ENCODE results near the gene PACSIN1.

Gene PACSIN1

DNA sequence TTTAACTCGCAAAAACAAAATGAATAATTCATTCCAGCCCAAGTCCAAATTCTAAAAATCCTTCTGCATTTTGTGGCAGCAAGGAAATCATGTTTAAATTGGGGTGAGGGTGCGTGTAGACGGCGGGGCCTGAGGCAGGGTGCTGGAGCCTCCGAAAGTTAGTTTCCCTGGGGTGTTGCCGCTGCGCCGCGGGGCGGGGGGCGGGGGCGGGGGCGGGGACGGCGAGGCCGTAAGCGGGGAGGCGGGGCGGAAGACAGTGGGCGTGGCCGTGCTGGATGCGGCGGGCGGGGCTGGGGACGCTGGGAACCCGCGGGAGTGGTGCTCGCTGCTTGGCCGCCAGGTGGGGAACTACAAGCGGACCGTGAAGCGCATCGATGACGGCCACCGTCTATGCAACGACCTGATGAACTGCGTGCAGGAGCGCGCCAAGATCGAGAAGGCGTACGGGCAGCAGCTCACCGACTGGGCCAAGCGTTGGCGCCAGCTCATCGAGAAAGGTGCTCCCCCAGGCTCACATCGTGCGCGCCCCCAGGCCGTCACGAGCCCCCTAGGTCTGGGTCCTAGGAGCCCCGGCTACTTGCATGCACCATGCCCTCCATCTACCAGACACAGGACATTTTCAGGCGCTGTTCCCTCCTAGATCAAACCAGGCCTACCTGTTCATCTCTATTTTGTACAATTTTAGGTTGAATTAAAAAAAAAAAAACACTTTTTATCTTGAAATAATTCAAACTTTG is 61.3 kb downstream of the PACSIN1 start:
- H3K36me3 ChIP-seq (ENCODE audit: control insufficient read depth in 4 of 4, insufficient read depth in 4 of 4, low read length in 3 of 4), result no peaks in the 10 kb centered on the region
- peaks cover 0 to 15% (median 8%) of the 10 kb centered on the region in 4 experiments for H3K4me1 ChIP-seq (ENCODE audit: control extremely low read depth in 1 of 4, control insufficient read depth in 4 of 4, insufficient read depth in 4 of 4, low read length in 3 of 4)
- WGBS (ENCODE audit: insufficient coverage), result under 1% methylated on average over 25 of the region's 53 CpGs
- no peaks in the 10 kb centered on the region for H3K9me3 ChIP-seq (ENCODE audit: control extremely low read depth in 1 of 5, control insufficient read depth in 4 of 5, insufficient read depth in 2 of 5, low read depth in 1 of 5, low read length in 4 of 5)
- no peaks in the 10 kb centered on the region for H3K27me3 ChIP-seq (replicated peaks in 2 of 5; ENCODE audit: control insufficient read depth in 4 of 5, insufficient read depth in 5 of 5, low read length in 4 of 5)
- H3K4me3 ChIP-seq (ENCODE audit: control insufficient read depth in 1 of 7, extremely low read depth in 1 of 7, insufficient read depth in 4 of 7, low read depth in 2 of 7, low read length in 6 of 7), result peak overlapping the region in 3 of 7 experiments; percentile 40 to 67 (median 52)
- DNase-seq, result peak; percentile 92 to 95 (median 95)
- ChIA-PET POLR2A (no interaction called here), CTCF (interaction anchor here (0.6 to 4.3 kb wide), 9 partner anchors 9 to 317 kb away, joined by 3 to 20 read pairs (median 3); partner anchors contain the start of gene SPDEF)
- peak overlapping the region in 1 of 2 experiments; percentile 51 for H3K27ac ChIP-seq (ENCODE audit: insufficient read depth in 1 of 2, low read depth in 1 of 2, low read length in 2 of 2, poor library complexity in 1 of 2, severe bottlenecking in 2 of 2)

DNA sequence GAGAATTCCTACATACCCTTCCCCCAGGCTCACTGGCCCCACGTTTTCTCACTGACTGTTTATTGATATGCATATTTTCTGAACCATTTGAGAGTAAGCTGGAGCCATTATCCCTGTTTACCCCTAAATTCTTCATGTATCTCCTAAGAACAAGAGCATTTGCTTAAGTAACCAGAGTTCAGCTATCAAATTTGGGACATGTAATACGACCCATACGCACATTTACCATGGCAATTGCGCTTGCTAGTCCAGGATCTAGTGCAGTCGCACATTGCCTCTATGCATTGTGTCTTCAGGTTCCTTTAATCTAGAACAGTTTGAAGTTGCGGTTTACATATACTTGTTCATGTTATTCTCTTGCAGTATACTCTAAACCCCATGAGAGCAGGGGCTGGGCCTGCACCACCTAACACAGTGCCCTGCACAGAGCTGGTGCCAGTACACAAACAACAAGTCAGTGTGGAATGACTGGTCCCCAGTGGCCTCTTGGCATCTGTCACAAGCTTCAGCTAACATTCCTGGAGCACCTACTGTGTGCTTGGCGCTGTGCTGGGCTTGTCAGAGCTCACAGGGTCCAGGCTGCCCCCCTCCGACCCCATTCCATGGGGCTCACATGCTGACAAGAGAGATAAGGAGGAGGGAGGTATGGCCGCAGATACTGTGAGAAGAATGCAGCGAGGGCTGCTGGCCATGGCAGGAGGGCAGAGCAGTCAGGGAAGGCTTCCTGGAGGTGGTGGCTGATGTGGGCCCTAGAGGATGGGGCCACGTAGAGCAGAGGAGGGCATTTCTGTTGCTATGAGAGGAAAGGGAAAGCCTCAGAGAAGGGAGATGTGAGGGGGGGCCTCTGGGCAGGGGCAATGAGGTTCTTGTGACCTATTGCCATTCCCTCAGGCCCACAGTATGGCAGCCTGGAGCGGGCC is 62.1 kb downstream of the PACSIN1 start:
- WGBS (ENCODE audit: insufficient coverage), result 95% methylated on average over 11 of the region's 12 CpGs
- Histone ChIP-seq H3K4me1 (ENCODE audit: control extremely low read depth in 1 of 4, control insufficient read depth in 4 of 4, insufficient read depth in 4 of 4, low read length in 3 of 4) (peaks cover 0 to 11% (median 6%) of the 10 kb centered on the region in 4 experiments), H3K27me3 (replicated peaks in 2 of 5; ENCODE audit: control insufficient read depth in 4 of 5, insufficient read depth in 5 of 5, low read length in 4 of 5) (no peaks in the 10 kb centered on the region), H3K27ac (ENCODE audit: insufficient read depth in 1 of 2, low read depth in 1 of 2, low read length in 2 of 2, poor library complexity in 1 of 2, severe bottlenecking in 2 of 2) (no peak overlapping the region), H3K9me3 (ENCODE audit: control extremely low read depth in 1 of 5, control insufficient read depth in 4 of 5, insufficient read depth in 2 of 5, low read depth in 1 of 5, low read length in 4 of 5) (no peaks in the 10 kb centered on the region), H3K4me3 (ENCODE audit: control insufficient read depth in 1 of 7, extremely low read depth in 1 of 7, insufficient read depth in 4 of 7, low read depth in 2 of 7, low read length in 6 of 7) (no peak overlapping the region), H3K36me3 (ENCODE audit: control insufficient read depth in 4 of 4, insufficient read depth in 4 of 4, low read length in 3 of 4) (no peaks in the 10 kb centered on the region)
- ChIA-PET CTCF (interaction anchor here (0.5 to 4.3 kb wide), 8 partner anchors 8 to 258 kb away, joined by 3 to 20 read pairs (median 3); no protein-coding TSS in a partner anchor), POLR2A (no interaction called here)
- DNase-seq, result no peak

DNA sequence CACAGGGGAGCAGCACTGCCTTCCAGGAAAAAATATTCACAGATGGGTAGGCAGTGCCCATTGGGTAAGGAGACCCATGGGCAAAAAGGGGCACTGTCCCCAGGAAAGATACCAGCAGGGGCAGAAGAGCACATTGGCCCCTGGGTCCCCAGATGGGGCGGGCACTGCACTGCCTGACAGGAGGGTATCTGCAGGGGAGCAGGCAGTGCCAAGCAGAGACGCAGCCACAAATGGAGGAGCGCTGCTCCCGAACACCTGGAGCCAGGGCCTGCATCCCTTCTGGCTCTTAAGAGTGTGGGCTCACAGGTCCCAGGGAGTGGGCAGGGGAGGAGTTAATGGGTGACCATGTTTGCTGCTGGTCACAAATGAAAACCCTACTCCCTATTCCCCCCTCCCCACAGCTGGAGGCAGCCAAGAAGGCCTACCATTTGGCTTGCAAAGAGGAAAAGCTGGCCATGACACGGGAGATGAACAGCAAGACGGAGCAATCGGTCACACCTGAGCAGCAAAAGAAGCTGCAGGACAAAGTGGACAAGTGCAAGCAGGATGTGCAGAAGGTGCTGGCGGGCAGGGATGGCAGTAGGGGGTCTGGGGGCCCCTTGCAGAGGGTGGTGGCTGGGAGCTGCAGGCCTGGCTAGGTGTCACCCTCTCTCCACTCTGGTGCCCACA is 63.3 kb downstream of the PACSIN1 start:
- no peak for DNase-seq
- Histone ChIP-seq H3K9me3 (ENCODE audit: control extremely low read depth in 1 of 5, control insufficient read depth in 4 of 5, insufficient read depth in 2 of 5, low read depth in 1 of 5, low read length in 4 of 5) (no peaks in the 10 kb centered on the region), H3K4me1 (ENCODE audit: control extremely low read depth in 1 of 4, control insufficient read depth in 4 of 4, insufficient read depth in 4 of 4, low read length in 3 of 4) (peaks cover 0 to 11% (median 6%) of the 10 kb centered on the region in 4 experiments), H3K27me3 (replicated peaks in 2 of 5; ENCODE audit: control insufficient read depth in 4 of 5, insufficient read depth in 5 of 5, low read length in 4 of 5) (no peaks in the 10 kb centered on the region), H3K36me3 (ENCODE audit: control insufficient read depth in 4 of 4, insufficient read depth in 4 of 4, low read length in 3 of 4) (no peaks in the 10 kb centered on the region), H3K4me3 (ENCODE audit: control insufficient read depth in 1 of 7, extremely low read depth in 1 of 7, insufficient read depth in 4 of 7, low read depth in 2 of 7, low read length in 6 of 7) (no peak overlapping the region), H3K27ac (ENCODE audit: insufficient read depth in 1 of 2, low read depth in 1 of 2, low read length in 2 of 2, poor library complexity in 1 of 2, severe bottlenecking in 2 of 2) (no peak overlapping the region)
- ChIA-PET POLR2A (no interaction called here), CTCF (interaction anchor here (1.2 to 4.3 kb wide), 3 partner anchors 62 to 80 kb away, joined by 3 to 20 read pairs (median 3); no protein-coding TSS in a partner anchor)
- 98% methylated on average over 8 of the region's 8 CpGs for WGBS (ENCODE audit: insufficient coverage)

DNA sequence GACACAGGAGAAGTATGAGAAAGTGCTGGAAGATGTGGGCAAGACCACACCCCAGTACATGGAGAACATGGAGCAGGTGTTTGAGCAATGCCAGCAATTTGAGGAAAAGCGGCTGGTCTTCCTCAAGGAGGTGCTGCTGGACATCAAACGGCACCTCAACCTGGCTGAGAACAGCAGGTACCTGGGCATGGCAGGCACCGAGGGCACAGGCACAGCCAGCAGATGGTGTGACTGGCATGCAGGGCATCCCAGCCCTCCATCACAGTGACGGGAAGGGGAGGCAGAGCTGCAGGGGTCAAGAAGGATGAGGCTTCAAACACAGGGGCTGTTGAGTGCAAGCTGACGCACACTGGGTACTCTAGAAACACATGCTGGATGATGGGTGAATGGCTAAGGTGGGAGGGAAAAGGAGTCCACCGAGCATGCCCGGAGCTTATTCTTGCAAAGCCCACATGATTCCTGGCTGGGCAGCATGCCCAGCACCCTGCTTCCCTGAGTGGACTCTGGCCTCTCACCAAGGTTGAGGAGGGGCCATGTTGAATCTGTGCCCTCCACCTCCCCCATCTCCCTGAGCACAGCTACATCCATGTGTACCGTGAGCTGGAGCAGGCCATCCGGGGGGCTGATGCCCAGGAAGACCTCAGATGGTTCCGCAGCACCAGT is 63.9 kb downstream of the PACSIN1 start:
- Histone ChIP-seq H3K27me3 (replicated peaks in 2 of 5; ENCODE audit: control insufficient read depth in 4 of 5, insufficient read depth in 5 of 5, low read length in 4 of 5) (no peaks in the 10 kb centered on the region), H3K4me3 (ENCODE audit: control insufficient read depth in 1 of 7, extremely low read depth in 1 of 7, insufficient read depth in 4 of 7, low read depth in 2 of 7, low read length in 6 of 7) (no peak overlapping the region), H3K27ac (ENCODE audit: insufficient read depth in 1 of 2, low read depth in 1 of 2, low read length in 2 of 2, poor library complexity in 1 of 2, severe bottlenecking in 2 of 2) (no peak overlapping the region), H3K4me1 (ENCODE audit: control extremely low read depth in 1 of 4, control insufficient read depth in 4 of 4, insufficient read depth in 4 of 4, low read length in 3 of 4) (peaks cover 0 to 11% (median 6%) of the 10 kb centered on the region in 4 experiments), H3K9me3 (ENCODE audit: control extremely low read depth in 1 of 5, control insufficient read depth in 4 of 5, insufficient read depth in 2 of 5, low read depth in 1 of 5, low read length in 4 of 5) (no peaks in the 10 kb centered on the region), H3K36me3 (ENCODE audit: control insufficient read depth in 4 of 4, insufficient read depth in 4 of 4, low read length in 3 of 4) (no peaks in the 10 kb centered on the region)
- POLR2A ChIA-PET, result no interaction called here
- WGBS (ENCODE audit: insufficient coverage), result 96% methylated on average over 8 of the region's 10 CpGs
- DNase-seq, result no peak
- CTCF ChIA-PET, result interaction anchor here (1.2 to 4.3 kb wide), 5 partner anchors 18 to 79 kb away, joined by 3 to 20 read pairs (median 3); no protein-coding TSS in a partner anchor

DNA sequence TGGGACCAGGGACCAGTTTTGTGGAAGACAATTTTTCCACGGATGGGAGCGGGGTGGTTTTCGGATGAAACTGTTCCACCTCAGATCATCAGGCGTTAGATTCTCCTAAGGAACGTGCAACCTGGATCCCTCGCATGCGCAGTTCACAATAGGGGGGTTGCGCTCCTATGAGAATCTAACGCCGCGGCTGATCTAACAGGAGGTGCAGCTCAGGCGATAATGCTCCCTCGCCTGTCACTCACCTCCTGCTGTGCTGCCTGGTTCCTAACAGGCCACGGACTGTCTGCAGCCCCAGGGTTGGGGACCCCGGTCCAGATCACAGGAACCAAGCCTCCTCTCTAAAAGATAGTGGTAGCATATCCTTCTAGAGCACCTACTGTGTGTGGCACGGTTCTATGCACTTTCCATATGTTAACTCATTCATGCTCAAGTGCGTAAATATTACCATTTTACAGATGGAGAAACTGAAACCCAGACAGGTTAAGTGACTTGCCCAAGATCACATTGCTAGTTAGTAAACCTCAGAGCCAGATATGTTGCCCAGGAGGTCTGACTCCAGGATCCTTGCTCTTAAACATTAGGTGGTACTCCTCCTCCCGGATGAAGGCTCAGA is 65.0 kb downstream of the PACSIN1 start:
- Histone ChIP-seq H3K9me3 (ENCODE audit: control extremely low read depth in 1 of 5, control insufficient read depth in 4 of 5, insufficient read depth in 2 of 5, low read depth in 1 of 5, low read length in 4 of 5) (no peaks in the 10 kb centered on the region), H3K36me3 (ENCODE audit: control insufficient read depth in 4 of 4, insufficient read depth in 4 of 4, low read length in 3 of 4) (no peaks in the 10 kb centered on the region), H3K4me1 (ENCODE audit: control extremely low read depth in 1 of 4, control insufficient read depth in 4 of 4, insufficient read depth in 4 of 4, low read length in 3 of 4) (peaks cover 0 to 11% (median 6%) of the 10 kb centered on the region in 4 experiments), H3K4me3 (ENCODE audit: control insufficient read depth in 1 of 7, extremely low read depth in 1 of 7, insufficient read depth in 4 of 7, low read depth in 2 of 7, low read length in 6 of 7) (no peak overlapping the region), H3K27me3 (replicated peaks in 2 of 5; ENCODE audit: control insufficient read depth in 4 of 5, insufficient read depth in 5 of 5, low read length in 4 of 5) (no peaks in the 10 kb centered on the region), H3K27ac (ENCODE audit: insufficient read depth in 1 of 2, low read depth in 1 of 2, low read length in 2 of 2, poor library complexity in 1 of 2, severe bottlenecking in 2 of 2) (no peak overlapping the region)
- ChIA-PET CTCF (interaction anchor here (1.2 to 1.5 kb wide), 3 partner anchors 17 to 77 kb away, joined by 3 to 5 read pairs (median 3); no protein-coding TSS in a partner anchor), POLR2A (no interaction called here)
- 97% methylated on average over 18 of the region's 18 CpGs for WGBS (ENCODE audit: insufficient coverage)
- no peak for DNase-seq

DNA sequence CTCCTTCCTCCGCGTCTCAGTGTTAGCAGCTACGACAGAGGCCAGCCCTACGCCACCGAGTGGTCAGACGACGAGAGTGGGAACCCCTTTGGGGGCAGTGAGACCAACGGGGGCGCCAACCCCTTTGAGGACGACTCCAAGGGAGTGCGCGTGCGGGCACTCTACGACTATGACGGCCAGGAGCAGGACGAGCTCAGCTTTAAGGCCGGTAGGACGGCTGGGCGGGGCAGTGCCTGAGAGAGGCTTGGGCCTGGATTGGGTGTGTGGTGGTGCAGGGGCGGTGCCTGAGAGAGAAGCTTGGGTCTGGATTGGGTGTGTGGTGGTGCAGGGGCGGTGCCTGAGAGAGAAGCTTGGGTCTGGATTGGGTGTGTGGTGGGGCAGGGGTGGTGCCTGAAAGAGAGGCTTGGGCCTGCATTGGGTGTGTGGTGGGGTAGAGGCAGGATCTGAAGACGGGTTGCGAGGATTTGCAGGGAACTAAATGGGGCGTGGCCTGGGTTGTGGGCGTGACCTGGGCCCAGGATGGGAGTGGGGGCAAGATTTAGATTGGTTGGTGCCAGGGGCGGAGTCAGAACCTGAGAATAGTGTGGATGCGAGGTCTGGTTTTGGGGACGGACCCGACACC is 65.8 kb downstream of the PACSIN1 start:
- Histone ChIP-seq H3K4me3 (ENCODE audit: control insufficient read depth in 1 of 7, extremely low read depth in 1 of 7, insufficient read depth in 4 of 7, low read depth in 2 of 7, low read length in 6 of 7) (peak overlapping the region in 2 of 7 experiments; percentile 13 to 29), H3K9me3 (ENCODE audit: control extremely low read depth in 1 of 5, control insufficient read depth in 4 of 5, insufficient read depth in 2 of 5, low read depth in 1 of 5, low read length in 4 of 5) (no peaks in the 10 kb centered on the region), H3K27ac (ENCODE audit: insufficient read depth in 1 of 2, low read depth in 1 of 2, low read length in 2 of 2, poor library complexity in 1 of 2, severe bottlenecking in 2 of 2) (no peak overlapping the region), H3K4me1 (ENCODE audit: control extremely low read depth in 1 of 4, control insufficient read depth in 4 of 4, insufficient read depth in 4 of 4, low read length in 3 of 4) (peaks cover 0 to 5% (median 4%) of the 10 kb centered on the region in 4 experiments), H3K36me3 (ENCODE audit: control insufficient read depth in 4 of 4, insufficient read depth in 4 of 4, low read length in 3 of 4) (no peaks in the 10 kb centered on the region), H3K27me3 (replicated peaks in 2 of 5; ENCODE audit: control insufficient read depth in 4 of 5, insufficient read depth in 5 of 5, low read length in 4 of 5) (no peaks in the 10 kb centered on the region)
- DNase-seq, result peak; percentile 14 to 88 (median 44)
- ChIA-PET CTCF (interaction anchor here (1.0 kb wide), 1 partner anchor 77 kb away, joined by 3 read pairs; no protein-coding TSS in a partner anchor), POLR2A (no interaction called here)
- WGBS (ENCODE audit: insufficient coverage), result 85% methylated on average over 28 of the region's 29 CpGs
